GM19395 (cell line): ENCODE data around the gene PRTG.
"Not testable (repeated sequence)": the region's sequence is repeated elsewhere in the genome, so short reads cannot be mapped to it uniquely, and the experiment has no call there.

Experiments used
- ATAC-seq: cut with Tn5 transposase; IDR thresholded peaks from one replicate; pipeline ENCODE4 v1.9.1; 2021; ENCODE audit warnings: mild to moderate bottlenecking, moderate library complexity; ENCODE audit not compliant: unreplicated experiment

PRTG gene

GRCh38 chr15:55750706-55751105 lies 7.8 kb upstream of the PRTG start:
- no peak for ATAC-seq

DNA sequence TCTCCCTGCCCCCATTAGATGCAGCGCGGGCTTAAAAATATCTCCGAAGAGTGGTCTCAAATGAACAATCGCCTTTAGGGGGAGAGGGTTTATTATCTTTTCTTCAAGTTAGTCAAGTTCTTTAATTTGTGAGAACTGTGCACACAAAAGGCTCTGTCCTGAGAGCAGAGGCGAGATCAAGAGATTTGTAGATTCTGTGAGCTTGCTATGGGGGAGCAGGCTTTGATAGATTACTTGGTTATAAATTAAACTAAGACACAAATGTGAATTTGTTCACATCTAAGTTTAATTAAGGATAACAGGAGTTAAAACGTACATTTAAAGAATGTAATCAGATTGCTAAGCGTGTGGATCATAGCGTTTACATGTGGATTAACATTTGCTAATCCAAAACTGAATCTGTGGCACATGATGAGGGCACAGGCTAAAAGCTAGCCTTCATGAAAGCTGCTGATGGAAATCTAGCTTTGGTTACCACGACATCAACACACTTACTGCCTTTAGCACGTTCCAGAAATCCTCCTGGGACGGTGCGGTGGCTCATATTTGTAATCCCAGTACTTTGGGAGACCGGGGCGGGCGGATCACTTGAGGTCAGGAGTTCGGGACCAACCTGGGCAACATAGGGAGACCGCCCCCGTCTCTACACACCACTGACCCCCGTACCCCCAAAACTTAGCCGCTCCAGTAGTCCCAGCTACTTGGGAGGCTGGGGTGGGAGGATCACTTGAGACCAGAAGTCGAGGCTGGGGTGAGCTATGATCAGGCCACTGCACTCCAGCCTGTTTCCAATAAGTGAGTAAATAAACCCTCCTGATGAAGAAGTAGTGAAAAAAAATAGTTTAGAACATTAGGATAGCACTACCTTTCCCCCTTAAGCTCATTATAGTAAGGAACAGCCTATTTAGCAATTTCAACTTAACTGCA lies 1.0 kb upstream of the PRTG start:
- ATAC-seq: no peak

GRCh38 chr15:55742498-55742926 lies 440 bp downstream of the PRTG start:
- ATAC-seq: no peak

- ATAC-seq: no peak
Observed at GRCh38 chr15:55741833-55742497, 987 bp downstream of the PRTG start.

DNA sequence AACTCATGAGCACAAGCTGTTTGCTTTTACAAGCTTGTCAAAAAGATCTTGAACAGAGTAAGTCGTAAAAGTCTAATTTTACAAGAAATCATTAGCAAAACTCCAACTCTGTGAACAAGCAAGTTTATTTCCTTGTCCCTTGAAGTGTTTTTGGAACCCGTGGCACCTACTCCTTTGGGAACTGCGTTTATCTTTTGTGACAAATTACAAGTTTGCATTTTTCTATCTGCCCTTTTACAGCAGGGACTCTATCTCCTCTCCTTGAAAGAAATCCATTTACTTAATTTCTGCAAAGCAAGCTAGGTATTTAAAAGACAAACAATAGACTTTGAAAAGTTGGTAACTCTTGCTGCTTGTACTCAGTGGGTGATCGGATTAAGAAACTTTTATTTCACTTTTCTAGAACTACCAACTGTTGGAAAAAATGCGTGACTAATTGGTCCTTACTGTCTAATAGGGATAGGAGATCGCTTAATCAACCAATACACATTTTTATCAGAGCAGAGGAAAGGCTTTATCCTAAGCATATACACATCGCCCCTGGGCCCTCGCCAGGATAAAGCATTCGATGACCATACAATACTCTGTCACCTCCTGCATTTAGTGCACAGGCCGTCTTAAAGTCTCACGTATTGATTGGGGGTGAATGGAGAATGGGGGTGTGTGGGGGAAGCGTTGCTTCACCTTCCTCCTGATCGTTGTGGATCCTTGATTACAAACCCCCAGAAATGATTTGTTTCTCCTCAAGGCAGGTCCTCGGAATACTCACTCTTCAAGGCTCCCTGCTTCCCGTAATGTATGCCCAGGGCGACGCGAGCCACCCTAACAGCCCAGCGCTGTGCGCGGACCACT lies 1.7 kb downstream of the PRTG start:
- ATAC-seq: no peak

- no peak for ATAC-seq
Observed at GRCh38 chr15:55740359-55740878, 2.5 kb downstream of the PRTG start.

GRCh38 chr15:55739641-55740040 lies 3.3 kb downstream of the PRTG start:
- no peak for ATAC-seq

GRCh38 chr15:55738715-55739114 lies 4.2 kb downstream of the PRTG start:
- no peak for ATAC-seq

- ATAC-seq: no peak
Observed at GRCh38 chr15:55737373-55737772, 5.6 kb downstream of the PRTG start.

DNA sequence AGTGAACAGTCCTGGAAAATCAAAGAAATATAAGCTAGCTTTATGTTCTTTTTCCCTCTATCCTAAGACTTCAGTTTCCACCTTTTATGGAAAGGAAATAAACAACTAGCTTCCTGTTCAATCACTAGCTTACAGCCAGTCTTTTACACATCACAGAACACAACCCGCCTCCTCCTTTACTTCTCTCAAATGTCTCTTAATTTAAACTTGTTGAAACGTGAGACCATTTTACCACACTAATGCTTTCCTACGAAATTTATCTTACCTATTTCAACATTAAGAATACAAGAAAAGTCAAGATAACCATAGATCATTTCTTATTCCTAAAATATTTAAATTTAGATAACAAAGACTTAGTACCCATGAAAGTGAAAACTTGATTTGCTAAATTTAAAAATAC lies 6.2 kb downstream of the PRTG start:
- no peak for ATAC-seq

DNA sequence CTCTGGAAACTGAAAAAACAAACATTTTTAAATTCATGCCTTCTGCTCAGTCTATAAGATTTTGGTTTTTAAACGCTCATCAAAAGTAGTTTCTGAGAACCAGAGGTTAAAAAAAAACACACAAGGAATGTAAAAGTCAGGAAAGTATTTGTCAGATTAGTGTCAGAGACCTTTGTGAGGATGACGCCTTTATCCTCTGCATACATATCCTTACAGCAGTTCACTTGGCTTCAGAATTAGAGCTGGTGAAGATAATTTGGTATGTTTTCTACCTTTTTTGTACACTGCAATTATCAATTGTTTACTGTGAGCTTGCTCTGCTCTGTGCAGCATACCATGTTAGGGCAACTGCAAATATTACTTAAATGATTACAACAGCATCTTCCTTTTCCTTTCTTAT lies 8.3 kb downstream of the PRTG start:
- ATAC-seq: no peak

- not testable (repeated sequence) for ATAC-seq
Observed at GRCh38 chr15:55733461-55733860, 9.5 kb downstream of the PRTG start.

GRCh38 chr15:55721554-55722185 lies 21.3 kb downstream of the PRTG start:
- ATAC-seq: no peak

- no peak for ATAC-seq
Observed at GRCh38 chr15:55715355-55716076, 27.4 kb downstream of the PRTG start.

DNA sequence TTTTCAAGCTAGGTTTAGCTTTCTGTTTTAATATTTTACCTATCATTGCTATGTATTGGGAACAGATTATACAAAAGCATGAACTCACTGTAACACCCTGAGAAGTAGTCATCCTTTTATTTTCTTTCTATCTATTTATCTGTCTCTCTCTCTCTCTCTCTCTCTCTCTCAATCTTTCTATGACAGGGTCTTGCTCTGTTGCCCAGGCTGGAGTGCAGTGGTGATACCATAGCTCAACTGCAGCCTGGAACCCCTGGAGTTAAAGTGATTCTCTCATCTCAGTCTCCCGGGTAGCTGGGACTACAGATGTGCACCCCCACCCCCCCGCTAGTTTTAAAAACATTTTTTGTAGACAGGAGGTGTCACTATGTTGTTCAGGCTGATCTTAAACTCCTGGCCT lies 28.9 kb downstream of the PRTG start:
- ATAC-seq: no peak

DNA sequence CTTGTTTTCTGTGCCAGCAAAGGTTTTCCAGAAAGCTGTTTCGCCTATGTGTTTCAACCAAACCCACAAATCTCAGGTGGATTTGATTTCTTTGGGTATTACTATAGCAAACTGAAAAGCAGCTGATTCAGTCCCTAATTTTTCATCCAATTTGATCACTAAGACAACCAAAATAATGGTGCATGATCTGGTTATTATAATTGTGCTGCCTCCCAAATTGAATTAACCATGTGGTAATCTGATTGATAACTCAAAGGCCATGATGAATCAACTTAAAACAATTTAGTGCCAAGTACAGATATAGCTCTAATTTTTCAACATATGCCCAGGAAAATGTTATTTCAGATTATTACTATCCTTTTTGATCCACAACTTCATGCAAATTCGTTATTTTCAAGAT lies 30.6 kb downstream of the PRTG start:
- no peak for ATAC-seq

- ATAC-seq: no peak
Observed at GRCh38 chr15:55710286-55710685, 32.7 kb downstream of the PRTG start.

- no peak for ATAC-seq
Observed at GRCh38 chr15:55709458-55709857, 33.5 kb downstream of the PRTG start.

GRCh38 chr15:55708720-55709119 lies 34.2 kb downstream of the PRTG start:
- ATAC-seq: no peak

- no peak for ATAC-seq
Observed at GRCh38 chr15:55707951-55708350, 35.0 kb downstream of the PRTG start.
